Amygdala (tissue), 56 donors: ENCODE data around the gene CTAG1A.
"Not testable (repeated sequence)": the region's sequence is repeated elsewhere in the genome, so short reads cannot be mapped to it uniquely, and the experiment has no call there.

Source experiments
- DNase-seq, 56 donors: peaks; one replicate each; lab custom pipeline; 2025; lab: John Stamatoyannopoulos, UW

The CTAG1A gene

DNA sequence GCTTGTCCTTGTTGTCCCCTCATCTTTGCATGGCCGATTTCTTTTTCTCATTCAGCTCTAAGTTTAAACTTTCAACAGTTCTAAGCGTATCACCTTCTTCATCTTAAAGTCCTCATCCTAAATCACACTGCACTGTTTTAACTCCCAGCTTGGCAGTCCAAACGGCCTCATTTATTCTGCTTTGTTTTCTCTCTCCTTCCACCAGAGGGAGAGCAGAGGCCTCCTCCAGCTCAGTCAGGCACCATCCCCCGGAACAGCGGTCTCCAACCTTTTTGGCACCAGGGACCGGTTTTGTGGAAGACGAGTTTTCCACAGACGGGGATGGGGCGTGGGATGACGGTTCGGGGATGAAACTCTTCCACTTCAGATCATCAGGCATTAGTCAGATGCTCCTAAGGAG is 14.6 kb upstream of the CTAG1A start:
- not testable (repeated sequence) for DNase-seq

DNA sequence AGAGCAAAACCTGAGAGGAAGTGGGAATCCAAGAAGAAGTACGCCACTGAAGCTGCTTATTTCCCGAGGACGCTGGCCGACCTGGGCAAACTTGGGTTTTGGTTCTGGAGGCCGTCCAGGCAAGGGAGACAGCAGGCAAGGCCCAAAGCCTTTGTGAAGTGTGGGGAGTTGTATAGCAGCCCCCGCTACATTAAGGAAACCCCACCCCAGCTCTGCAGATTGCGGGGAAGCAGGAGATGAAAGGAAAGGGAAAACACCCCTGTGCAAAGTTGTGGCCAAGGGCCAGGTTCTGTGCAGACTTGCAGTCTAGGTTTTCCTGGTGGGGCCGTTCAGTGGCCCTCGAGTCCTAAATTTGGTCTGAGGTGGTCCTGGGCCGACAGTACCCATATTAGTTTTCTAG is 11.9 kb upstream of the CTAG1A start:
- not testable (repeated sequence) for DNase-seq

- DNase-seq = not testable (repeated sequence)
These were observed 9.9 kb upstream of the CTAG1A start for GRCh38 chrX:154575076-154575475.

GRCh38 chrX:154582994-154583393 is 1.9 kb upstream of the CTAG1A start:
- not testable (repeated sequence) for DNase-seq

- DNase-seq = not testable (repeated sequence)
These were observed 5.5 kb downstream of the CTAG1A start for GRCh38 chrX:154590415-154590814.

GRCh38 chrX:154592505-154592904 is 7.6 kb downstream of the CTAG1A start:
- no peak for DNase-seq

- DNase-seq = no peak
These were observed 8.3 kb downstream of the CTAG1A start for GRCh38 chrX:154593201-154593600.

DNA sequence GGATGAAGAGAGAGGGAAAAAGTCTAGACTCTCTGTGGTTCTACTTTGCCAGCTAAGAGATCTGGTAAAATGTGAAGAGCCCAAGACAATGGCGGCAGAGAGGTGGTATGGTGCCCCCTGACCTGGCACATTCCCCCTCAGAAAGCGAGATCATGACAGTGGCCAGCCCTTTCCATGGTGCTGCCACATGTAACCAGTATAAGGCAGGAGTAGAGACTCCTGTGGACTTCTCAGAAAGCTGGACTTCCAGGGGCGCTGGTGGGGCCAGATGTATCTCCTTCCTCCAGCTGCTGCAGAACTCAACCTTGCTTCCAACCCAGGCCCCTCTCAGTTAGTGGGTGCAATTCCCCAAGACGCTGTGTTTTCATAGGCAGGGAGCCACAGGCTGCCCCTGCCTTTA is 9.6 kb downstream of the CTAG1A start:
- DNase-seq = no peak

- DNase-seq = no peak
These were observed 10.8 kb downstream of the CTAG1A start for GRCh38 chrX:154595559-154596249.

GRCh38 chrX:154596290-154596929 is 11.5 kb downstream of the CTAG1A start:
- peak in 2 of 56 donors; percentile 0 to 1 for DNase-seq

DNA sequence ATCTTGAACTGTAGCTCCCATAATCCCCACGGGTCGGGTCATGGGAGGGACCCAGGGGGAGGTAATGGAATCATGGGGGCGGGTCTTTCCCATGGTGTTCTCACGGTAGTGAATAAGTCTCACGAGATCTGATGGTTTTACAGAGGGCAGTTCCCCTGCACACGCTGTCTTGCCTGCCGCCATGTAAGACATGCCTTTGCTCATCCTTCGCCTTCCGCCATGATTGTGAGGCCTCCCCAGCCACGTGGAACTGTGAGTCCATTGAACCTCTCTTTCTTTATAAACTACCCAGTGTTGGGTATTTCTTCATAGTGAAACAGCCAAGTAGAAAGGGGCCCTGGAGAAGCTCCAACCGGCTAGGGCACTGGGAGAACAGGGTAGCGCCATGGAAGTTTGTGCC is 12.3 kb downstream of the CTAG1A start:
- DNase-seq = no peak

GRCh38 chrX:154598656-154599055 is 13.7 kb downstream of the CTAG1A start:
- no peak for DNase-seq

DNA sequence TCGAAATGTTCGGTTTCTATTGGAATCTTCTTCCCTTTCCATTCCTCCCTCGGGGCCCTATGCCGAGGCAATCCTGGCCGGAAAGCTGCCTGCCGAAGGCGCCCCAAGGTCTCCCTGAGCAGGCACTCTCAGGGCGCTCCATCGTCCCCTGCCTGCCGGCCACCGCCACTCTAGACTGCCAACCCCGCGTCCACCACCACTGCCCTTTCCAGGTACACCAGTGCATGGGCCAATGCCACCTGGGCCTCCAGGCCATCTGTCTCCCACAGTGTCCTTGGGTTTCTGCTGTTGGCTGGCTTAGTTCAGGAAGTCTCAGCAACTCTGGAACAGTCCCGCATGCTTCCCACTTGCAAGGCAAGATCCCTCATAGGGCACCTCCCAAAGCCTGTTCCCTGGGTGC is 14.6 kb downstream of the CTAG1A start:
- no peak for DNase-seq

- DNase-seq = no peak
These were observed 15.9 kb downstream of the CTAG1A start for GRCh38 chrX:154600759-154601374.

GRCh38 chrX:154602226-154602625 is 17.3 kb downstream of the CTAG1A start:
- DNase-seq = no peak

DNA sequence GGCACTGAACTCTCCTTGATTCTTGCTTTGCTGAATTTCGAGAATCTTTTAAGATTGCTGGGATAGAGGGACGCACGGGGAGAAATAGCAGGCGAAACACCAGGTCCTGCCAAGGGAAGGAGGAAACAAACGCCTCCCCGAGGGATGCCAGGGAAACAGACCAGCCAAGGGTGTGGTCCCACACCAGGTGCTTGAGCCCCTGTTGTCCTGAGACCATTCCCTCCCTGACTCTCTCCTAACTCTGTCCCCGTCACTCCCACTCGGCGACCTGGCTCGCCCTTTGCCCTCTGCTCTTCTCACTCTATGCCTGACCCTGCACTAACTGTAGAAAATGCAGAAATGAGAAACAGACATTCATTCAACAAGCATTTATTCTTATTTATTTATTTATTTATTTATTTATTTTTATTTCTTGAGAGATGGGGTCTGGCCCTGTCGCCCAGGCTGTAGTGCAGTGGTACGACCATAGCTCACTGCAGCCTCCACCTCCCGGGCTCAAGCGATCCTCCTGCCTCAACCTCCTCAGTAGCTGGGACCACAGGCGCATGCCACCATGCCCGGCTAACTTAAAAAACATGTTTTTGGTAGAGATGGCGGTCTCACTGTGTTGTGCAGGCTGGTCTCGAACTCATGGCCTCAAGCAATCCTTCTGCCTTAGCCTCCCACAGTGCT is 18.0 kb downstream of the CTAG1A start:
- DNase-seq = no peak

GRCh38 chrX:154603438-154604430 is 18.8 kb downstream of the CTAG1A start:
- no peak for DNase-seq

DNA sequence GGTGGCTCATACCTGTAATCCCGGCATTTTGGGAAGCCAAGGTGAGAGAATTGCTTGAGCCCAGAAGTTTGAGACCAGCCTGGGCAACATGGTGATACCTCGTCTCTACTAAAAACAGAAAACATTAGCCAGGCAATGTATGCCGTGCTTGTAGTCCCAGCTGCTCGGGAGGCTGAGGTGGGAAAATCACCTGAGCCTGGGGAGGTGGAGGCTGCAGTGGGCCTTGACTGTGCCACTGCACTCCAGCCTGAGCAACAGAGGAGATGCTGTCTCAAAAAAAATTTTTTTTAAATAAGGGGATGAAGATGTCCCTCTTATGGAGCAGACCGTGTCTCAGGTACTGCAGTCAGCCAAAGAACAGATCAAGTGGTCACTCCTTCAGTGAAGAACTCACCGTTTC is 20.6 kb downstream of the CTAG1A start:
- no peak for DNase-seq

DNA sequence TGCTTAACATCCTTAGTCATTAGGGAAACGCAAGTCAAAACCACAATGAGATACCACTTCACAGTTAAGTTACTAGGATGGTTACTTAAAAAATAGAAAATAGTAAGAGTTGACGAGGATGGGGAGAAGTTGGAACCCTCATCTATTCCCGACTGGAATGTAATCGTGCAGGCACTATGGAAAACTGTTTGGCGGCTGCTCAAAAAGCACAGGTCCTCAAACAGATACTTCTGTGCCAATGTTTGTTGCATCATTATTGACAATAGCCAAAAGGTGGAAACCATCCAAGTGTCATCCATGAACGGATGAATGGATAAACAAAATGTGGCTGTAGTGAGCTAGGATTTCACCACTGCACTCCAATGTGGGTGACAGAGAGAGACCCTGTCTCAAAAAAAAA is 22.4 kb downstream of the CTAG1A start:
- DNase-seq = no peak

DNA sequence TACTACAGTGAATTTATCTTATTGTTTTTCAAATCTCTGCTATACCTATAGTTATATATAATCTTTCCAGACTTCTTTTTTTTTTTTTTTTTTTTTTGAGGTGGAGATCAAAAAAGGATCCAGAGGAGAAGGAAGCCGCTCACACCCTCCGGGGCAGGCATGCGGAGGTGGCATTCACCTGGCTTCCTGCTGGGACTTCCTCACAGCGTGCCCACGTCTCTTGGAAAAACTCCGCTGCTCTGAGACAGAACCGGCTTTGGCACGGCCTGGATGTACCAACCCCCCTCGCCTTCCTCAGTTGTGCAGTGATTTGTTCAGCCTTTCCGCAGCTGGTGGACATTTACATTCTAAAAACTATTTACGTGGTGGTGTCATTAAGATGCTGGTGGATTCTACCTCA is 23.0 kb downstream of the CTAG1A start:
- DNase-seq = not testable (repeated sequence)
